BJ (cell line): ENCODE results near the gene C1orf167. TPM values are rescaled to one million over a fixed set of nuclear protein-coding genes. Genes with fewer than 3 reads are reported as not detected.

ENCODE experiments used
- CTCF ChIA-PET: fragments of 350-600 bp; formaldehyde crosslinking; extraction: SDS; loops from one replicate; lab custom pipeline; 2021; ENCODE audit warnings: antibody characterized with exemption, inconsistent platforms; lab: Yijun Ruan, JAX
- POLR2A ChIA-PET: fragments of 300-600 bp; sonication (Branson Sonifier 250); formaldehyde crosslinking; extraction: SDS; loops from one replicate; lab custom pipeline; 2021; ENCODE audit warnings: antibody characterized with exemption; lab: Charles Lee
- DNase-seq: peaks from one replicate; pipeline ENCODE4 v3.0.0-alpha.2; 2011; ENCODE audit warnings: low read depth
- H3K27me3 ChIP-seq: 2 replicates; pipeline ENCODE4 v1.6.0; 2011; ENCODE audit warnings: low read length; ENCODE audit not compliant: control insufficient read depth, insufficient read depth
- H3K36me3 ChIP-seq: 2 replicates; pipeline ENCODE4 v1.5.1; 2011; ENCODE audit warnings: low read length; ENCODE audit not compliant: control insufficient read depth, insufficient read depth
- H3K4me3 ChIP-seq: 2 replicates; pipeline ENCODE4 v1.5.1; 2011; ENCODE audit warnings: low read depth, mild to moderate bottlenecking, control low read depth, low read length
- polyA plus RNA-seq: library from polyadenylated mRNA; depleted of rRNA; stranded (reverse); fragments of >200 nt; gene quantifications from 2 replicates; pipeline ENCODE4 v1.2.3, GENCODE V29; 2011
- TF ChIP-seq, protein P1 (sequence below): IDR thresholded peaks from 2 replicates; pipeline ENCODE4 v1.5.1; 2011; ENCODE audit warnings: low read depth, mild to moderate bottlenecking, control low read depth, inconsistent platforms, low read length, moderate library complexity; ENCODE audit not compliant: insufficient read depth

C1orf167 gene
- polyA plus RNA-seq, 1 experiment, result 0.54 TPM

DNA sequence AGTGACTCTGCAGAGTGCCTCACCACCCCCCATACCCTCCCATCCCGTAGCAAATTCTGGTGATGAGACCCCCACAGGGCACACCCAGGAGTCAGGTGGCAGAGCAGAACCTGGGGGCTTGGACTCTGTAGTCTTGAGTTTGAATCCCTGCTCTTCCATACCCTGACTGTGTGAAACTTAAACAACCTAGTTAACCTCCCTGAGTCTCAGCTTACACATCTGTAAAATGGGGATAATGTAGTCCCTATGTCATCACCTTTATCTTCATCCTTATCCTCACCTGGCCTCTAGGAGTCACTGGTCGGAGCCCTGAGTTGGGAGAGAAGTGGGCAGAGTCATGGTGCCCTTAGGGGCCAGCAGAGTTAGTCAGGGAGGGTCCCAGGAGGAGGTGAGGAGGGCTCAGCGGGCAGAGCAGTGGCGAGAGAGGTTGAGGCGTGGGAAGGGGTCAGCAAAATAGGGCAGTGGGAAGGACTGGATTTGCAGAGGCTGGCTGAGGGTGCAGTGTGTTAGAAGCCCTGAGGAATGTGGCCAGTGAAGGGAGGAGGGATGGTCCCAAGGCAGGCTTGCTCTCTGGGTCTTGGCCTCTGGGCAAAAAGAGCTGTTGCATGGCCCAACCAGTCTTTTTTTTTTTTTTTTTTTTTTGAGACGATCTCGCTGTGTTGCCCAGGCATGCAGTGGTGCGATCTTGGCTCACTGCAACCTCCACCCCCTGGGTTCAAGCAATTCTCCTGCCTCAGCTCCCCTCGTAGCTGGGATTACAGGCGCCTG lies 18.6 kb downstream of the C1orf167 start:
- ChIA-PET CTCF (no interaction called here), POLR2A (no interaction called here)
- TF ChIP-seq, protein P1, sequence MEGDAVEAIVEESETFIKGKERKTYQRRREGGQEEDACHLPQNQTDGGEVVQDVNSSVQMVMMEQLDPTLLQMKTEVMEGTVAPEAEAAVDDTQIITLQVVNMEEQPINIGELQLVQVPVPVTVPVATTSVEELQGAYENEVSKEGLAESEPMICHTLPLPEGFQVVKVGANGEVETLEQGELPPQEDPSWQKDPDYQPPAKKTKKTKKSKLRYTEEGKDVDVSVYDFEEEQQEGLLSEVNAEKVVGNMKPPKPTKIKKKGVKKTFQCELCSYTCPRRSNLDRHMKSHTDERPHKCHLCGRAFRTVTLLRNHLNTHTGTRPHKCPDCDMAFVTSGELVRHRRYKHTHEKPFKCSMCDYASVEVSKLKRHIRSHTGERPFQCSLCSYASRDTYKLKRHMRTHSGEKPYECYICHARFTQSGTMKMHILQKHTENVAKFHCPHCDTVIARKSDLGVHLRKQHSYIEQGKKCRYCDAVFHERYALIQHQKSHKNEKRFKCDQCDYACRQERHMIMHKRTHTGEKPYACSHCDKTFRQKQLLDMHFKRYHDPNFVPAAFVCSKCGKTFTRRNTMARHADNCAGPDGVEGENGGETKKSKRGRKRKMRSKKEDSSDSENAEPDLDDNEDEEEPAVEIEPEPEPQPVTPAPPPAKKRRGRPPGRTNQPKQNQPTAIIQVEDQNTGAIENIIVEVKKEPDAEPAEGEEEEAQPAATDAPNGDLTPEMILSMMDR, result no peak

DNA sequence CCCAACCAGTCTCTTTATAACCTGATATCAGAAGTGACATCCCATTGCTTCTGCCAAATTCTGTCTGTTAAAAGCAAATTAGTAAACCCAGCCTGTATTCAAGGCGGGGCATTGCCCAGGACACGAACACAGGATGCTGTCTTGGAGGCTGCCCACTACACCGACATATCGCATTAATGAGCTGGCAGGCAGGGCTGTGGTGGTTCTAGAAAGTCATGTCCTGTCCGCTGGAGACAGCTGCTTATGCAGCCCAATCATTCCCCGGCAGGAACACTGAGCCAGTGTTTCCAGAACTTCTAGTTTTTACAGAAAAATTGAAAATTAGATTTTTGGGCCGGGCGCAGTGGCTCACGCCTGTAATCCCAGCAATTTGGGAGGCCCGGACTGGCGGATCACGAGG lies 19.3 kb downstream of the C1orf167 start:
- ChIA-PET CTCF (no interaction called here), POLR2A (no interaction called here)
- no peaks in the 10 kb centered on the region; the same call in 1 of the 2 replicates for H3K27me3 ChIP-seq
- TF ChIP-seq, protein P1, result no peak
- H3K36me3 ChIP-seq, result no peaks in the 10 kb centered on the region
- no peak for DNase-seq
- no peak overlapping the region for H3K4me3 ChIP-seq

More for the DNA sequence above, 18.6 kb downstream of the C1orf167 start:
- Histone ChIP-seq H3K4me3 (no peak overlapping the region), H3K36me3 (no peaks in the 10 kb centered on the region), H3K27me3 (no peaks in the 10 kb centered on the region; the same call in 1 of the 2 replicates)
- no peak for DNase-seq

DNA sequence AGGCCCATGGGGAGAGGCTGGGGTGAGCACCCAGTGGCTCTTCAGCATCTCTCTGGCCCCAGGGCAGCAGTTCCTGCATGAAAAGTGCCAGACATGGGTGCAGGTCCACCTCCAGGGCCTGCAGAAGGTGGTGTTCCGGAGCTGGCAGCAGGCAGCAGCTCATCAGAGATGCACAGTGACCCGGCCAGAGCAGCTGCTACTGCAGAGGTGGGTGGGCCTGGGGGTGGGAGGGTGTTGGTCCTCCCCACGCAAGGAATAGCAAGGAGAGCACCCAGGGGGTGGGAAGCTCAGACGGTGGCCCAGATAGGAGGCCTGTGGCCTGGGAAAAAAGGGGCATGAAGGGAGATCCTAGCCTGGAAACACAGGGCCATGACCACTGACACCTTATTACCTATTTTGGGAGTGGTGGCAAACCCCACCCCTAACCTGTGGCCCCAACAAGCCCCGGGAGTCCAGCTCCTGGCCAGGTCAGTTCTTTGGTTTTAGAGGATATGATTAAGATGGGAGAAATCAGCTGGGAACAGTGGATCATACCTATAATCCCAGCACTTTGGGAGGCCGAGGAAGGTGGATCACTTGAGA lies 20.2 kb downstream of the C1orf167 start:
- Histone ChIP-seq H3K27me3 (no peaks in the 10 kb centered on the region; the same call in 1 of the 2 replicates), H3K4me3 (no peak overlapping the region), H3K36me3 (no peaks in the 10 kb centered on the region)
- TF ChIP-seq, protein P1, result no peak
- DNase-seq, result no peak
- CTCF ChIA-PET, result no interaction called here
- POLR2A ChIA-PET, result no interaction called here

DNA sequence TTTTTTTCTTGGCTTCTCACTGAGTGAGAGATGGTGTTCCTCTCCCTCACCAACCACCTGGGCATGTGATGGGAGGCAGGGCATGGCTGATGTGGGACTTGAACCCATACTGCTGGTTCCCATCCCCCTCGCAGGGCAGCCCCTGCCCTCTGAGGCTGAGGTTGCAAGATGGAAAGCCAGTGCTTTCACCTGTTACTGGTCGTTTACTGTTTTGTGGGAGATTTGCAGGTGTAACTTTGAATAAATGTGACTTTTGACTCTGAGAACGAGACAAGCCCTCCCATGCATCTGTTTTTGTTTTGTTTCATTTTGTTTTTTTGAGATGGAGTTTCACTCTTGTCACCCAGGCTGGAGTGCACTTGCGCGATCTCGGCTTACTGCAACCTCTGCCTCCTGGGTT lies 21.6 kb downstream of the C1orf167 start:
- Histone ChIP-seq H3K36me3 (peaks cover 2% of the 10 kb centered on the region), H3K4me3 (no peak overlapping the region), H3K27me3 (no peaks in the 10 kb centered on the region)
- CTCF ChIA-PET, result interaction anchor here (0.7 kb wide), 1 partner anchor 12 kb away, joined by 3 read pairs; no protein-coding TSS in a partner anchor
- TF ChIP-seq, protein P1, result no peak
- POLR2A ChIA-PET, result no interaction called here
- no peak for DNase-seq

DNA sequence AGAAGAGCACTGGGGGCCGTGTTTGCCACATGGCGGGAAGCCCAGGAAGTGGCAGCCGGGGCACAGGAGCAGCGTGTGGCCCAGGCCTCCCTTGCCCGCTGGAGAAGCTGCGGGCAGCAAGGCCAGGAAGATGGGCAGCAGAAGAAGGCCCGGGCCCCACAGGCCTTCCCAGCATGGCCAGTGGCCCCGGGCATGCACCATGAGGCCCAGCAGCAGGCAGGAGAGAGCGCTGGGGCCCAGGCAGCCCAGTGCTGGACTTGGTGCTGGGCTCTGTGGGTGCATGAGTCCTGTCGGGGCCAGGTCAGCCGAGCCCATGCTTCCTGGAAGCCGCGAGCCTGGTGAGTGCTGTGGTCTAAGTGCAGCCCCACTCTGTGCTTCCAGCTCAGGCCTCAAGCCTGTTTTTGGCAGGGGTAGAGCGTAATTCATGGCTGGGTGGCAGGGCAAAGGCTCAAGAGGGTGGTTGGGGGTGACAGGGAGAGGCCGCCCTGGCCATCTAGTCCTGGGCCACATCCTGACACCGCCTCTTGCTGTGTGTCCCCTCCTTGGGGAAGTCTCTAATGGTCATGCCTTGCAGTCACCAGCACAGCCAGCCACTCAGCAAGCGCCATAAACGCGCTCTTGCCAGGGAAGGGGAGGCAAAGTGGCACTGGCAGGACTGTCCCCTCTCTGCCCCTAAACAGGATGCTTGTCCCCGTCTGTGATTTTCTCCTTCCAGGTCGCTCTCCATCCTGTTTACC lies 22.4 kb downstream of the C1orf167 start:
- ChIA-PET POLR2A (no interaction called here), CTCF (interaction anchor here (0.6 to 1.7 kb wide), 10 partner anchors 10 to 271 kb away, joined by 3 to 7 read pairs (median 4); partner anchors contain the start of genes CLCN6 and MTHFR)
- TF ChIP-seq, protein P1, result no peak
- DNase-seq, result no peak
- H3K36me3 ChIP-seq, result peaks cover 2% of the 10 kb centered on the region
- H3K27me3 ChIP-seq, result no peaks in the 10 kb centered on the region
- H3K4me3 ChIP-seq, result no peak overlapping the region
